WTC11 (cell line): Measurements from ENCODE around the gene OR52H1. TPM values are rescaled to one million over a fixed set of nuclear protein-coding genes. Genes with fewer than 3 reads are reported as not detected.

Experiments
- ATAC-seq: fragments of 200-7000 bp; cut with Tn5 transposase; 2 replicates; pipeline ENCODE4 v1.10.0; 2021; ENCODE audit warnings: mild to moderate bottlenecking, moderate library complexity
- CTCF ChIA-PET: fragments of 300-600 bp; sonication (Branson Sonifier 250); formaldehyde crosslinking; loops from one replicate; lab custom pipeline; 2021; ENCODE audit warnings: antibody characterized with exemption; lab: Charles Lee
- POLR2A ChIA-PET: fragments of 350-600 bp; sonication (Branson Sonifier 250); formaldehyde crosslinking; loops from one replicate; lab custom pipeline; 2021; ENCODE audit warnings: antibody characterized with exemption; lab: Charles Lee
- DNase-seq: peaks from one replicate; pipeline ENCODE4 v3.0.0; 2021; ENCODE audit warnings: low spot score
- H3K27ac Mint-ChIP-seq: 2 replicates; pipeline ENCODE4 v1.8.0; 2021; ENCODE audit warnings: mixed read lengths
- H3K27me3 Mint-ChIP-seq: 2 replicates; pipeline ENCODE4 v1.8.0; 2021; ENCODE audit warnings: low read depth, mild to moderate bottlenecking, moderate library complexity, mixed read lengths
- H3K36me3 Mint-ChIP-seq: 2 replicates; pipeline ENCODE4 v1.8.0; 2021; ENCODE audit warnings: mixed read lengths
- H3K4me1 Mint-ChIP-seq: 2 replicates; pipeline ENCODE4 v1.8.0; 2022; ENCODE audit warnings: mixed read lengths
- H3K4me3 Mint-ChIP-seq: 2 replicates; pipeline ENCODE4 v1.8.0; 2021; ENCODE audit warnings: mild to moderate bottlenecking, moderate library complexity, mixed read lengths
- H3K9me3 Mint-ChIP-seq: 2 replicates; pipeline ENCODE4 v1.8.0; 2021; ENCODE audit warnings: mixed read lengths
- ATF1 ChIP-seq: sonication (generic); formaldehyde crosslinking; IDR thresholded peaks from 2 replicates; pipeline ENCODE4 v1.8.1; 2023; ENCODE audit warnings: mild to moderate bottlenecking, moderate library complexity, missing genetic modification reagents
- ATF3 ChIP-seq: sonication (generic); formaldehyde crosslinking; conservative IDR thresholded peaks from 2 replicates; pipeline ENCODE4 v1.8.1; 2022; ENCODE audit warnings: mild to moderate bottlenecking, missing genetic modification reagents
- ATF6 ChIP-seq: sonication (generic); formaldehyde crosslinking; IDR thresholded peaks from 2 replicates; pipeline ENCODE4 v1.8.1; 2023; ENCODE audit warnings: mild to moderate bottlenecking, missing genetic modification reagents
- FOXJ3 ChIP-seq: sonication (generic); formaldehyde crosslinking; IDR thresholded peaks from 2 replicates; pipeline ENCODE4 v1.9.0; 2021; ENCODE audit warnings: missing genetic modification reagents, mild to moderate bottlenecking, borderline replicate concordance
- JUN ChIP-seq: sonication (generic); formaldehyde crosslinking; IDR thresholded peaks from 2 replicates; pipeline ENCODE4 v1.8.0; 2023; ENCODE audit warnings: mild to moderate bottlenecking, missing genetic modification reagents
- MXD4 ChIP-seq: fragments of 250-450 bp; sonication (Bioruptor Pico); IDR thresholded peaks from 2 replicates; pipeline ENCODE4 v1.8.0; 2021; ENCODE audit warnings: mild to moderate bottlenecking, moderate library complexity, borderline replicate concordance
- MYBL2 ChIP-seq: sonication (generic); formaldehyde crosslinking; IDR thresholded peaks from 2 replicates; pipeline ENCODE4 v1.8.1; 2023; ENCODE audit warnings: mild to moderate bottlenecking, moderate library complexity, missing genetic modification reagents
- NR1H2 ChIP-seq: sonication (generic); formaldehyde crosslinking; IDR thresholded peaks from 2 replicates; pipeline ENCODE4 v1.9.0; 2021; ENCODE audit warnings: mild to moderate bottlenecking, moderate library complexity, missing genetic modification reagents
- NR2C2 ChIP-seq: sonication (generic); formaldehyde crosslinking; IDR thresholded peaks from 2 replicates; pipeline ENCODE4 v1.8.0; 2022; ENCODE audit warnings: mild to moderate bottlenecking, missing genetic modification reagents
- RELA ChIP-seq: sonication (generic); formaldehyde crosslinking; IDR thresholded peaks from 2 replicates; pipeline ENCODE4 v1.8.1; 2022; ENCODE audit warnings: missing genetic modification reagents, mild to moderate bottlenecking, borderline replicate concordance
- SMAD3 ChIP-seq: sonication (generic); formaldehyde crosslinking; IDR thresholded peaks from 2 replicates; pipeline ENCODE4 v1.8.0; 2022; ENCODE audit warnings: missing genetic modification reagents, mild to moderate bottlenecking, borderline replicate concordance
- TEAD1 ChIP-seq: sonication (generic); formaldehyde crosslinking; IDR thresholded peaks from 2 replicates; pipeline ENCODE4 v1.8.0; 2022; ENCODE audit warnings: mild to moderate bottlenecking, missing genetic modification reagents
- ZNF232 ChIP-seq: sonication (generic); formaldehyde crosslinking; IDR thresholded peaks from 2 replicates; pipeline ENCODE4 v1.8.0; 2022; ENCODE audit warnings: mild to moderate bottlenecking, missing genetic modification reagents
- ZNF416 ChIP-seq: fragments of 250-450 bp; sonication (Bioruptor Pico); IDR thresholded peaks from 2 replicates; pipeline ENCODE4 v1.9.0; 2021; ENCODE audit warnings: mild to moderate bottlenecking, inconsistent platforms
- ZNF425 ChIP-seq: fragments of 250-450 bp; sonication (Bioruptor Pico); conservative IDR thresholded peaks from 2 replicates; pipeline ENCODE4 v1.9.0; 2021; ENCODE audit warnings: mild to moderate bottlenecking
- ZNF671 ChIP-seq: fragments of 250-450 bp; sonication (Bioruptor Pico); IDR thresholded peaks from 2 replicates; pipeline ENCODE4 v1.8.0; 2021; ENCODE audit warnings: mild to moderate bottlenecking
- ZSCAN18 ChIP-seq: fragments of 250-450 bp; sonication (Bioruptor Pico); IDR thresholded peaks from 2 replicates; pipeline ENCODE4 v2.1.2; 2022; ENCODE audit warnings: mild to moderate bottlenecking, moderate library complexity
- total RNA-seq: library from RNA; stranded (reverse); gene quantifications from 3 replicates; pipeline ENCODE4 v1.2.3, GENCODE V29; 2021

Gene OR52H1
- total RNA-seq, 1 experiment from 2014 or later = not detected

GRCh38 chr11:5557751-5558150 is 9.4 kb upstream of the OR52H1 start (continued):
- TF ChIP-seq ATF3 = no peak
- no peak for TF ChIP-seq ATF1 (CRISPR knock-in tag)

GRCh38 chr11:5556596-5557188 is 8.4 kb upstream of the OR52H1 start:
- no peaks in the 10 kb centered on the region for H3K27me3 Mint-ChIP-seq
- ChIA-PET CTCF (no interaction called here), POLR2A (no interaction called here)

GRCh38 chr11:5553343-5553742 is 5.0 kb upstream of the OR52H1 start:
- Mint-ChIP-seq H3K4me1 (peaks cover 16% of the 10 kb centered on the region), H3K9me3 (no peaks in the 10 kb centered on the region), H3K4me3 (no peak overlapping the region), H3K27ac (no peak overlapping the region), H3K36me3 (no peaks in the 10 kb centered on the region), H3K27me3 (no peaks in the 10 kb centered on the region)
- ChIA-PET POLR2A (no interaction called here), CTCF (no interaction called here)
- TF ChIP-seq ZNF671 (CRISPR knock-in tag) = no peak
- no peak for TF ChIP-seq RELA (CRISPR knock-in tag)
- no peak for TF ChIP-seq MXD4 (CRISPR knock-in tag)
- no peak for TF ChIP-seq ATF6
- TF ChIP-seq ZNF232 (CRISPR knock-in tag) = no peak
- no peak for TF ChIP-seq MYBL2
- TF ChIP-seq ZNF416 = no peak
- no peak for TF ChIP-seq NR1H2 (CRISPR knock-in tag)
- no peak for TF ChIP-seq FOXJ3
- no peak for TF ChIP-seq ZSCAN18
- no peak for TF ChIP-seq JUN (CRISPR knock-in tag)
- no peak for TF ChIP-seq NR2C2 (CRISPR knock-in tag)
- no peak for TF ChIP-seq SMAD3 (CRISPR knock-in tag)
- ATAC-seq = no peak
- no peak for DNase-seq

More at GRCh38 chr11:5556596-5557188, 8.4 kb upstream of the OR52H1 start:
- Mint-ChIP-seq H3K27ac (no peak overlapping the region), H3K4me3 (no peak overlapping the region), H3K4me1 (peaks cover 16% of the 10 kb centered on the region), H3K9me3 (no peaks in the 10 kb centered on the region), H3K36me3 (no peaks in the 10 kb centered on the region)
- TF ChIP-seq TEAD1 (CRISPR knock-in tag) (0 out of 2 replicates have a peak, but pooled peaks have one; percentile 20), ZNF425 (CRISPR knock-in tag) (no peak)
- ATAC-seq (peak; percentile 84), DNase-seq (no peak)
